C4-2B (cell line): ENCODE measurements around the gene EPB41.

ENCODE experiments used
- ZFX ChIP-seq: fragments of 450-650 bp; IDR thresholded peaks from 2 replicates; pipeline ENCODE4 v1.6.1; 2017
- TF ChIP-seq, protein P1 (sequence below): fragments of 450-650 bp; conservative IDR thresholded peaks from 2 replicates; pipeline ENCODE4 v1.5.1; 2017; ENCODE audit warnings: mild to moderate bottlenecking

DNA sequence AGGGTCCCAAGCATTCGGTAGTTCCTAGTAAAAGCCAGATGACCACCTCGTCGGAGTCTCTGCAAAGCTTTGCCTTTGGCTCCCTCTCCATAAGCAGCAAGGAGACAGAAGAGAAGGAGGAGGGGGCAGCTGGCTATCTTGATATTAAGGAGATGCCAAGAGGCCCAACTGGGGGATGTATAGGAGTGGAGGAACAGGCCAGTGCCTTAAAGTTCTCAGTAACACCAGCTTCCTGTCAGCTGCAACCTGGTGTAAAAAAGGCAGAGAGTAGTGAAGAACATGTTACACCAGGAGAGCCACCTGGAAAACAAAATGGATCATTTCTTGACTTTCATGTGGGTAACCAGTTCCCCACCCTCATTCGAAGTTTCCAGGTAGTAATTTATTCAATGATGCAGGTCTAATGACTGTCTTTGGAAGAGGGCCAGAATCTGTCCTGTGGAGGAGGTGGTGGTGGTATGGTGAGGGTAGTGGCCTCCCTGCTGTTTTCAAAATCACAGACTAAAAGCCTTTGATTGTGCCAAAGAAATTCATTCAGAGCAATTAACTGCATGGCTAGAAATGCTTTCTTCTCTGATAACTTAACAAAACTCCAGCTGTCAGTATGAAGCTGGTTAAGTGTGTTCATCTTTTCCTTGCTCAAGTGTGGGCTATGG lies 182.0 kb downstream of the EPB41 start:
- TF ChIP-seq, protein P1, sequence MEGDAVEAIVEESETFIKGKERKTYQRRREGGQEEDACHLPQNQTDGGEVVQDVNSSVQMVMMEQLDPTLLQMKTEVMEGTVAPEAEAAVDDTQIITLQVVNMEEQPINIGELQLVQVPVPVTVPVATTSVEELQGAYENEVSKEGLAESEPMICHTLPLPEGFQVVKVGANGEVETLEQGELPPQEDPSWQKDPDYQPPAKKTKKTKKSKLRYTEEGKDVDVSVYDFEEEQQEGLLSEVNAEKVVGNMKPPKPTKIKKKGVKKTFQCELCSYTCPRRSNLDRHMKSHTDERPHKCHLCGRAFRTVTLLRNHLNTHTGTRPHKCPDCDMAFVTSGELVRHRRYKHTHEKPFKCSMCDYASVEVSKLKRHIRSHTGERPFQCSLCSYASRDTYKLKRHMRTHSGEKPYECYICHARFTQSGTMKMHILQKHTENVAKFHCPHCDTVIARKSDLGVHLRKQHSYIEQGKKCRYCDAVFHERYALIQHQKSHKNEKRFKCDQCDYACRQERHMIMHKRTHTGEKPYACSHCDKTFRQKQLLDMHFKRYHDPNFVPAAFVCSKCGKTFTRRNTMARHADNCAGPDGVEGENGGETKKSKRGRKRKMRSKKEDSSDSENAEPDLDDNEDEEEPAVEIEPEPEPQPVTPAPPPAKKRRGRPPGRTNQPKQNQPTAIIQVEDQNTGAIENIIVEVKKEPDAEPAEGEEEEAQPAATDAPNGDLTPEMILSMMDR, result no peak
- no peak for TF ChIP-seq ZFX
